ENCODE results near the gene TMEM25. TPM values are rescaled to one million over a fixed set of nuclear protein-coding genes. Genes with fewer than 3 reads are reported as not detected.

Gene TMEM25
- total and polyA plus RNA-seq, 2 of the 13 experiments (the other 11 are each of a cell fraction or from before 2014, with no cell fraction given): 7.5 to 17.2 TPM

DNA sequence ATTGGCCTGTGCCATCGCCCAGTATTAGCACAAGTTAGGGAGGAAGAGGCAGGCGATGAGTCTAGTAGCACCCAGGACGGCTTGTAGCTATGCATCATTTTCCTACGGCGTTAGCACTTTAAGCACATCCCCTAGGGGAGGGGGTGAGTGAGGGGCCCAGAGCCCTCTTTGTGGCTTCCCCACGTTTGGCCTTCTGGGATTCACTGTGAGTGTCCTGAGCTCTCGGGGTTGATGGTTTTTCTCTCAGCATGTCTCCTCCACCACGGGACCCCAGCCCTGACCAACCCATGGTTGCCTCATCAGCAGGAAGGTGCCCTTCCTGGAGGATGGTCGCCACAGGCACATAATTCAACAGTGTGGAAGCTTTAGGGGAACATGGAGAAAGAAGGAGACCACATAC is 4.3 kb downstream of the TMEM25 start:
- in situ Hi-C loops (cut with HindIII; ENCODE audit: extremely low pct_ligation_motif_present, low pct_unique_long_range_greater_than_20kb) (no loop called here), intact Hi-C loops (cut with micrococcal nuclease; ENCODE audit: unreplicated experiment) (no loop called here)
- ChIA-PET CTCF (ENCODE audit: low intra/inter-chr PET ratio, low total read pairs) (interaction anchor here (1.0 kb wide), 1 partner anchor 30 kb away, joined by 3 read pairs; the partner anchor contains the start of gene IFT46), POLR2A (no interaction called here)
- Histone ChIP-seq H3K4me1 (ENCODE audit: insufficient read depth, low read length) (peaks cover 35% of the 10 kb centered on the region), H3K4me3 (replicated peaks in 1 of 3; ENCODE audit: insufficient read depth in 1 of 3, low read depth in 2 of 3, low read length in 3 of 3) (no peak overlapping the region), H3K27me3 (ENCODE audit: control insufficient read depth in 1 of 2, insufficient read depth in 2 of 2, low read length in 2 of 2) (no peaks in the 10 kb centered on the region; a peak in 1 of 5 replicates), H4K20me1 (ENCODE audit: insufficient read depth, low read length) (no peaks in the 10 kb centered on the region), H3K79me2 (ENCODE audit: insufficient read depth, low read length) (no peaks in the 10 kb centered on the region), H3K36me3 (replicated peaks in 1 of 2; ENCODE audit: control insufficient read depth in 1 of 2, insufficient read depth in 2 of 2, low read length in 2 of 2) (no peaks in the 10 kb centered on the region), H3K27ac (ENCODE audit: extremely low read length, insufficient read depth, low read length) (no peak overlapping the region), H2AFZ (ENCODE audit: low read length) (no peak overlapping the region), H3K9ac (ENCODE audit: insufficient read depth, low read depth, low read length) (no peak overlapping the region), H3K9me3 (ENCODE audit: low read length) (no peaks in the 10 kb centered on the region), H3K4me2 (ENCODE audit: low read depth, low read length) (no peak overlapping the region)
- no peak for ATAC-seq
- TF ChIP-seq ARNT2 (CRISPR knock-in tag; IDR thresholded peaks at IDR 0.05; ENCODE audit: low read depth): no peak
- TF ChIP-seq MAZ (IDR thresholded peaks at IDR 0.05; ENCODE audit: borderline replicate concordance, low read depth, low read length): no peak
- TF ChIP-seq MAZ (CRISPR knock-in tag; IDR thresholded peaks at IDR 0.05; ENCODE audit: low read depth): no peak
- TF ChIP-seq ZNF562 (CRISPR knock-in tag; IDR thresholded peaks at IDR 0.05; ENCODE audit: borderline replicate concordance): no peak
- TF ChIP-seq ZBTB8A (CRISPR knock-in tag; IDR thresholded peaks at IDR 0.05; ENCODE audit: borderline replicate concordance, low read depth): no peak
- TF ChIP-seq STAG1 (CRISPR knock-in tag; IDR thresholded peaks at IDR 0.05): no peak
- no peak for TF ChIP-seq MTF1 (CRISPR knock-in tag; IDR thresholded peaks at IDR 0.05)
- TF ChIP-seq, protein P1, sequence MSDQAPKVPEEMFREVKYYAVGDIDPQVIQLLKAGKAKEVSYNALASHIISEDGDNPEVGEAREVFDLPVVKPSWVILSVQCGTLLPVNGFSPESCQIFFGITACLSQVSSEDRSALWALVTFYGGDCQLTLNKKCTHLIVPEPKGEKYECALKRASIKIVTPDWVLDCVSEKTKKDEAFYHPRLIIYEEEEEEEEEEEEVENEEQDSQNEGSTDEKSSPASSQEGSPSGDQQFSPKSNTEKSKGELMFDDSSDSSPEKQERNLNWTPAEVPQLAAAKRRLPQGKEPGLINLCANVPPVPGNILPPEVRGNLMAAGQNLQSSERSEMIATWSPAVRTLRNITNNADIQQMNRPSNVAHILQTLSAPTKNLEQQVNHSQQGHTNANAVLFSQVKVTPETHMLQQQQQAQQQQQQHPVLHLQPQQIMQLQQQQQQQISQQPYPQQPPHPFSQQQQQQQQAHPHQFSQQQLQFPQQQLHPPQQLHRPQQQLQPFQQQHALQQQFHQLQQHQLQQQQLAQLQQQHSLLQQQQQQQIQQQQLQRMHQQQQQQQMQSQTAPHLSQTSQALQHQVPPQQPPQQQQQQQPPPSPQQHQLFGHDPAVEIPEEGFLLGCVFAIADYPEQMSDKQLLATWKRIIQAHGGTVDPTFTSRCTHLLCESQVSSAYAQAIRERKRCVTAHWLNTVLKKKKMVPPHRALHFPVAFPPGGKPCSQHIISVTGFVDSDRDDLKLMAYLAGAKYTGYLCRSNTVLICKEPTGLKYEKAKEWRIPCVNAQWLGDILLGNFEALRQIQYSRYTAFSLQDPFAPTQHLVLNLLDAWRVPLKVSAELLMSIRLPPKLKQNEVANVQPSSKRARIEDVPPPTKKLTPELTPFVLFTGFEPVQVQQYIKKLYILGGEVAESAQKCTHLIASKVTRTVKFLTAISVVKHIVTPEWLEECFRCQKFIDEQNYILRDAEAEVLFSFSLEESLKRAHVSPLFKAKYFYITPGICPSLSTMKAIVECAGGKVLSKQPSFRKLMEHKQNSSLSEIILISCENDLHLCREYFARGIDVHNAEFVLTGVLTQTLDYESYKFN (CRISPR knock-in tag; conservative IDR thresholded peaks at IDR 0.05): no peak
- no peak for TF ChIP-seq ZSCAN22 (CRISPR knock-in tag; IDR thresholded peaks at IDR 0.05)
- TF ChIP-seq, protein P2, sequence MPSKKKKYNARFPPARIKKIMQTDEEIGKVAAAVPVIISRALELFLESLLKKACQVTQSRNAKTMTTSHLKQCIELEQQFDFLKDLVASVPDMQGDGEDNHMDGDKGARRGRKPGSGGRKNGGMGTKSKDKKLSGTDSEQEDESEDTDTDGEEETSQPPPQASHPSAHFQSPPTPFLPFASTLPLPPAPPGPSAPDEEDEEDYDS (CRISPR knock-in tag; IDR thresholded peaks at IDR 0.05): no peak
- no peak for TF ChIP-seq NR1H2 (CRISPR knock-in tag; IDR thresholded peaks at IDR 0.05; ENCODE audit: borderline replicate concordance, low read depth)
- DNase-seq (ENCODE audit: low spot score): no peak
- WGBS (ENCODE audit: low lambda C conversion rate): 95% methylated on average over 7 of the region's 9 CpGs
- FAIRE-seq: no peak
- no TSS peak for BruUV-seq (replicated peaks)

All from HepG2 (cell line).